ENCODE measurements around the gene DNAH12.

GRCh38 chr3:57420001-57420400 is 124.1 kb downstream of the DNAH12 start:
- TF ChIP-seq CTCF (conservative IDR thresholded peaks at IDR 0.05; ENCODE audit: low read length) (no peak), EZH2phosphoT487 (IDR thresholded peaks at IDR 0.05; ENCODE audit: borderline replicate concordance, low read depth, low read length) (no peak)

Data from OCI-LY7 (cell line).